ENCODE measurements around the gene TMEFF2.
"Not testable (repeated sequence)": the region's sequence is repeated elsewhere in the genome, so short reads cannot be mapped to it uniquely, and the experiment has no call there.

Gene TMEFF2

GRCh38 chr2:192090911-192091310 lies 103.8 kb downstream of the TMEFF2 start:
- intact Hi-C loops (cut with micrococcal nuclease): no loop called here
- no peak overlapping the region for H3K27ac Mint-ChIP-seq
- H3K9me3 Mint-ChIP-seq: no peaks in the 10 kb centered on the region
- H3K36me3 Mint-ChIP-seq (ENCODE audit: low read depth): no peaks in the 10 kb centered on the region
- no peaks in the 10 kb centered on the region for H3K27me3 Mint-ChIP-seq
- H3K4me3 Mint-ChIP-seq: no peak overlapping the region
- no peaks in the 10 kb centered on the region for H3K4me1 Mint-ChIP-seq (ENCODE audit: low read depth)

GRCh38 chr2:192087398-192087958 lies 107.3 kb downstream of the TMEFF2 start:
- no peaks in the 10 kb centered on the region for H3K27me3 Mint-ChIP-seq
- H3K4me3 Mint-ChIP-seq: no peak overlapping the region
- intact Hi-C loops (cut with micrococcal nuclease): no loop called here
- no peaks in the 10 kb centered on the region for H3K9me3 Mint-ChIP-seq
- no peaks in the 10 kb centered on the region for H3K36me3 Mint-ChIP-seq (ENCODE audit: low read depth)
- no peaks in the 10 kb centered on the region for H3K4me1 Mint-ChIP-seq (ENCODE audit: low read depth)
- H3K27ac Mint-ChIP-seq: no peak overlapping the region

GRCh38 chr2:192082121-192082520 lies 112.6 kb downstream of the TMEFF2 start:
- Mint-ChIP-seq H3K4me1 (ENCODE audit: low read depth) (no peaks in the 10 kb centered on the region), H3K9me3 (peaks cover 8% of the 10 kb centered on the region), H3K4me3 (no peak overlapping the region), H3K27ac (no peak overlapping the region), H3K36me3 (ENCODE audit: low read depth) (no peaks in the 10 kb centered on the region), H3K27me3 (no peaks in the 10 kb centered on the region)
- intact Hi-C loops (cut with micrococcal nuclease): no loop called here

- H3K27me3 Mint-ChIP-seq; intact Hi-C loops (cut with micrococcal nuclease); H3K4me1 Mint-ChIP-seq (ENCODE audit: low read depth); H3K4me3 Mint-ChIP-seq; H3K9me3 Mint-ChIP-seq; H3K36me3 Mint-ChIP-seq (ENCODE audit: low read depth); H3K27ac Mint-ChIP-seq: not testable (repeated sequence)
Observed at GRCh38 chr2:192080096-192080495, 114.6 kb downstream of the TMEFF2 start.

- no peaks in the 10 kb centered on the region for H3K9me3 Mint-ChIP-seq
- H3K27ac Mint-ChIP-seq: no peak overlapping the region
- no peak overlapping the region for H3K4me3 Mint-ChIP-seq
- no peaks in the 10 kb centered on the region for H3K36me3 Mint-ChIP-seq (ENCODE audit: low read depth)
- intact Hi-C loops (cut with micrococcal nuclease): no loop called here
- no peaks in the 10 kb centered on the region for H3K4me1 Mint-ChIP-seq (ENCODE audit: low read depth)
- H3K27me3 Mint-ChIP-seq: no peaks in the 10 kb centered on the region
Observed at GRCh38 chr2:192073878-192074277, 120.9 kb downstream of the TMEFF2 start.

- intact Hi-C loops (cut with micrococcal nuclease): no loop called here
- Mint-ChIP-seq H3K27ac (no peak overlapping the region), H3K27me3 (no peaks in the 10 kb centered on the region), H3K4me1 (ENCODE audit: low read depth) (no peaks in the 10 kb centered on the region), H3K36me3 (ENCODE audit: low read depth) (no peaks in the 10 kb centered on the region), H3K9me3 (no peaks in the 10 kb centered on the region), H3K4me3 (no peak overlapping the region)
Observed at GRCh38 chr2:192072778-192073177, 122.0 kb downstream of the TMEFF2 start.

- Mint-ChIP-seq H3K27ac (no peak overlapping the region), H3K4me3 (no peak overlapping the region)
- intact Hi-C loops (cut with micrococcal nuclease): no loop called here
Observed at GRCh38 chr2:192072261-192072660, 122.5 kb downstream of the TMEFF2 start.

GRCh38 chr2:192070099-192070498 lies 124.6 kb downstream of the TMEFF2 start:
- Mint-ChIP-seq H3K27me3 (no peaks in the 10 kb centered on the region), H3K27ac (no peak overlapping the region), H3K4me1 (ENCODE audit: low read depth) (no peaks in the 10 kb centered on the region), H3K9me3 (no peaks in the 10 kb centered on the region), H3K4me3 (no peak overlapping the region), H3K36me3 (ENCODE audit: low read depth) (no peaks in the 10 kb centered on the region)
- intact Hi-C loops (cut with micrococcal nuclease): no loop called here

More at GRCh38 chr2:192072261-192072660, 122.5 kb downstream of the TMEFF2 start:
- Mint-ChIP-seq H3K9me3 (no peaks in the 10 kb centered on the region), H3K27me3 (no peaks in the 10 kb centered on the region), H3K36me3 (ENCODE audit: low read depth) (no peaks in the 10 kb centered on the region), H3K4me1 (ENCODE audit: low read depth) (no peaks in the 10 kb centered on the region)

- H3K27me3 Mint-ChIP-seq: no peaks in the 10 kb centered on the region
- no peaks in the 10 kb centered on the region for H3K36me3 Mint-ChIP-seq (ENCODE audit: low read depth)
- no peak overlapping the region for H3K4me3 Mint-ChIP-seq
- intact Hi-C loops (cut with micrococcal nuclease): no loop called here
- no peak overlapping the region for H3K27ac Mint-ChIP-seq
- H3K4me1 Mint-ChIP-seq (ENCODE audit: low read depth): no peaks in the 10 kb centered on the region
- no peaks in the 10 kb centered on the region for H3K9me3 Mint-ChIP-seq
Observed at GRCh38 chr2:192069417-192069816, 125.3 kb downstream of the TMEFF2 start.

- no peaks in the 10 kb centered on the region for H3K27me3 Mint-ChIP-seq
- no peak overlapping the region for H3K27ac Mint-ChIP-seq
- intact Hi-C loops (cut with micrococcal nuclease): no loop called here
- H3K36me3 Mint-ChIP-seq (ENCODE audit: low read depth): no peaks in the 10 kb centered on the region
- H3K4me3 Mint-ChIP-seq: no peak overlapping the region
- no peaks in the 10 kb centered on the region for H3K9me3 Mint-ChIP-seq
- H3K4me1 Mint-ChIP-seq (ENCODE audit: low read depth): no peaks in the 10 kb centered on the region
Observed at GRCh38 chr2:192068966-192069365, 125.8 kb downstream of the TMEFF2 start.

GRCh38 chr2:192067631-192068030 lies 127.1 kb downstream of the TMEFF2 start:
- no peak overlapping the region for H3K4me3 Mint-ChIP-seq
- no peaks in the 10 kb centered on the region for H3K9me3 Mint-ChIP-seq
- H3K27ac Mint-ChIP-seq: no peak overlapping the region
- no peaks in the 10 kb centered on the region for H3K27me3 Mint-ChIP-seq
- H3K4me1 Mint-ChIP-seq (ENCODE audit: low read depth): no peaks in the 10 kb centered on the region
- no peaks in the 10 kb centered on the region for H3K36me3 Mint-ChIP-seq (ENCODE audit: low read depth)
- intact Hi-C loops (cut with micrococcal nuclease): no loop called here

- no peak overlapping the region for H3K4me3 Mint-ChIP-seq
- intact Hi-C loops (cut with micrococcal nuclease): no loop called here
- no peaks in the 10 kb centered on the region for H3K36me3 Mint-ChIP-seq (ENCODE audit: low read depth)
- no peaks in the 10 kb centered on the region for H3K9me3 Mint-ChIP-seq
- no peak overlapping the region for H3K27ac Mint-ChIP-seq
- H3K4me1 Mint-ChIP-seq (ENCODE audit: low read depth): no peaks in the 10 kb centered on the region
- no peaks in the 10 kb centered on the region for H3K27me3 Mint-ChIP-seq
Observed at GRCh38 chr2:192064459-192064858, 130.3 kb downstream of the TMEFF2 start.

GRCh38 chr2:192060161-192060560 lies 134.6 kb downstream of the TMEFF2 start:
- Mint-ChIP-seq H3K4me1 (ENCODE audit: low read depth) (peaks cover 6% of the 10 kb centered on the region), H3K27me3 (no peaks in the 10 kb centered on the region), H3K27ac (no peak overlapping the region), H3K9me3 (no peaks in the 10 kb centered on the region), H3K4me3 (no peak overlapping the region), H3K36me3 (ENCODE audit: low read depth) (no peaks in the 10 kb centered on the region)
- intact Hi-C loops (cut with micrococcal nuclease): no loop called here

GRCh38 chr2:192059266-192059665 lies 135.5 kb downstream of the TMEFF2 start:
- Mint-ChIP-seq H3K4me3 (no peak overlapping the region), H3K36me3 (ENCODE audit: low read depth) (no peaks in the 10 kb centered on the region), H3K9me3 (no peaks in the 10 kb centered on the region), H3K27me3 (no peaks in the 10 kb centered on the region), H3K4me1 (ENCODE audit: low read depth) (peaks cover 6% of the 10 kb centered on the region), H3K27ac (no peak overlapping the region)
- intact Hi-C loops (cut with micrococcal nuclease): no loop called here

GRCh38 chr2:192053921-192054320 lies 140.8 kb downstream of the TMEFF2 start:
- Mint-ChIP-seq H3K4me1 (ENCODE audit: low read depth) (peaks cover 6% of the 10 kb centered on the region), H3K27me3 (no peaks in the 10 kb centered on the region), H3K4me3 (no peak overlapping the region), H3K9me3 (no peaks in the 10 kb centered on the region), H3K36me3 (ENCODE audit: low read depth) (no peaks in the 10 kb centered on the region), H3K27ac (no peak overlapping the region)
- intact Hi-C loops (cut with micrococcal nuclease): no loop called here

Data from dendritic cell treated with granulocyte-macrophage colony-stimulating factor and Interleukin-4, amounts not matched to agents 40 ng/mL and 50 ng/mL, for 4 days (primary cell).